HAP-1 (cell line): ENCODE results near the gene SLC46A1.

Experiments
- DNase-seq, 2 experiments: peaks; one replicate each; pipeline ENCODE4 v3.0.0-alpha.2; 2016 to 2020; ENCODE audit warnings: low spot score in 2 of 2
- H3K27me3 ChIP-seq: fragments of 250-450 bp; sonication (Bioruptor Pico); 2 replicates; pipeline ENCODE4 v1.5.1; 2020; ENCODE audit warnings: low read depth, mild to moderate bottlenecking, moderate library complexity
- H3K36me3 ChIP-seq: fragments of 250-450 bp; sonication (Bioruptor Pico); replicated peaks from 2 replicates; pipeline ENCODE4 v1.5.1; 2020; ENCODE audit warnings: mild to moderate bottlenecking
- H3K4me1 ChIP-seq: fragments of 250-450 bp; sonication (Bioruptor Pico); 2 replicates; pipeline ENCODE4 v1.5.1; 2020; ENCODE audit warnings: mild to moderate bottlenecking
- H3K4me3 ChIP-seq: fragments of 250-450 bp; sonication (Bioruptor Pico); 2 replicates; pipeline ENCODE4 v1.5.1; 2020; ENCODE audit warnings: mild to moderate bottlenecking, moderate library complexity
- H3K9me3 ChIP-seq: fragments of 250-450 bp; sonication (Bioruptor Pico); 2 replicates; pipeline ENCODE4 v1.5.1; 2020; ENCODE audit warnings: mild to moderate bottlenecking, moderate library complexity
- in situ Hi-C: fragments of 300-500 bp; cut with MboI; formaldehyde crosslinking; loops from 3 replicates; pipeline ENCODE4 v1.14.3; 2020; ENCODE audit warnings: low sequenced_read_pairs, inconsistent platforms, mixed read lengths

The SLC46A1 gene

GRCh38 chr17:28347261-28347891 is 58.6 kb downstream of the SLC46A1 start:
- Histone ChIP-seq H3K27me3 (no peaks in the 10 kb centered on the region), H3K36me3 (peaks cover 68% of the 10 kb centered on the region), H3K4me1 (no peaks in the 10 kb centered on the region), H3K9me3 (no peaks in the 10 kb centered on the region), H3K4me3 (no peak overlapping the region)
- DNase-seq, result no peak
- in situ Hi-C loops, result no loop called here

GRCh38 chr17:28346746-28347246 is 59.2 kb downstream of the SLC46A1 start:
- no peaks in the 10 kb centered on the region for H3K27me3 ChIP-seq
- no peaks in the 10 kb centered on the region for H3K9me3 ChIP-seq
- H3K36me3 ChIP-seq, result peaks cover 71% of the 10 kb centered on the region
- in situ Hi-C loops, result no loop called here
- DNase-seq, result no peak
- H3K4me1 ChIP-seq, result no peaks in the 10 kb centered on the region
- H3K4me3 ChIP-seq, result no peak overlapping the region

- in situ Hi-C loops, result no loop called here
- H3K4me3 ChIP-seq, result no peak overlapping the region
- peaks cover 71% of the 10 kb centered on the region for H3K36me3 ChIP-seq
- H3K27me3 ChIP-seq, result no peaks in the 10 kb centered on the region
- DNase-seq, result no peak
- no peaks in the 10 kb centered on the region for H3K4me1 ChIP-seq
- no peaks in the 10 kb centered on the region for H3K9me3 ChIP-seq
Observed at GRCh38 chr17:28346199-28346580, 59.8 kb downstream of the SLC46A1 start.

- H3K9me3 ChIP-seq, result no peaks in the 10 kb centered on the region
- no peak for DNase-seq
- H3K27me3 ChIP-seq, result no peaks in the 10 kb centered on the region
- no peaks in the 10 kb centered on the region for H3K4me1 ChIP-seq
- in situ Hi-C loops, result no loop called here
- H3K4me3 ChIP-seq, result no peak overlapping the region
- H3K36me3 ChIP-seq, result peaks cover 68% of the 10 kb centered on the region
Observed at GRCh38 chr17:28345419-28346198, 60.4 kb downstream of the SLC46A1 start.
